OCI-LY1 (cell line): Measurements from ENCODE around the gene CPXM2.

Experiments used
- H2AFZ ChIP-seq: fragments of 200-600 bp; sonication (generic), shearing (Covaris generic); 2 replicates; pipeline ENCODE4 v1.6.0; 2014; ENCODE audit warnings: antibody characterized with exemption, mild to moderate bottlenecking, low read length
- H3F3A ChIP-seq: fragments of 200-600 bp; sonication (generic), shearing (Covaris generic); 2 replicates; pipeline ENCODE4 v1.6.0; 2014; ENCODE audit warnings: mild to moderate bottlenecking, antibody characterized with exemption, low read length, moderate library complexity; ENCODE audit not compliant: insufficient read depth
- H3K27ac ChIP-seq: fragments of 200-600 bp; sonication (generic); 2 replicates; pipeline ENCODE4 v1.5.1; 2014; ENCODE audit warnings: low read length, mixed run types, mild to moderate bottlenecking, low read depth; ENCODE audit not compliant: poor library complexity, severe bottlenecking
- H3K27me3 ChIP-seq: fragments of 200-600 bp; sonication (generic); 2 replicates; pipeline ENCODE4 v1.6.0; 2014; ENCODE audit warnings: antibody characterized with exemption, mild to moderate bottlenecking, low read length, moderate library complexity; ENCODE audit not compliant: insufficient read depth
- H3K36me3 ChIP-seq: fragments of 200-600 bp; sonication (generic); 2 replicates; pipeline ENCODE4 v1.6.1; 2014; ENCODE audit warnings: mild to moderate bottlenecking, antibody characterized with exemption, low read length, moderate library complexity, mixed read lengths; ENCODE audit not compliant: insufficient read depth
- H3K4me1 ChIP-seq: fragments of 200-600 bp; sonication (generic); 2 replicates; pipeline ENCODE4 v1.5.1; 2014; ENCODE audit warnings: mild to moderate bottlenecking, low read length, moderate library complexity; ENCODE audit not compliant: insufficient read depth, severe bottlenecking
- H3K4me2 ChIP-seq: fragments of 200-600 bp; sonication (generic), shearing (Covaris generic); 2 replicates; pipeline ENCODE4 v1.6.1; 2014; ENCODE audit warnings: low read length
- H3K4me3 ChIP-seq: fragments of 200-600 bp; sonication (generic); 2 replicates; pipeline ENCODE4 v1.5.1; 2014; ENCODE audit warnings: low read length, low read depth, mild to moderate bottlenecking, mixed read lengths; ENCODE audit not compliant: poor library complexity, severe bottlenecking
- H3K79me2 ChIP-seq: fragments of 200-600 bp; shearing (Covaris generic); 2 replicates; pipeline ENCODE4 v1.6.1; 2016; ENCODE audit warnings: mixed run types, low read length, mixed read lengths; ENCODE audit not compliant: insufficient read depth
- H3K9ac ChIP-seq: fragments of 200-600 bp; sonication (generic), shearing (Covaris generic); 2 replicates; pipeline ENCODE4 v1.6.1; 2014; ENCODE audit warnings: mild to moderate bottlenecking, low read length, mixed read lengths
- H3K9me2 ChIP-seq: fragments of 200-600 bp; sonication (generic), shearing (Covaris generic); 2 replicates; pipeline ENCODE4 v1.6.1; 2014; ENCODE audit warnings: low read depth, mild to moderate bottlenecking, low read length, mixed read lengths
- H3K9me3 ChIP-seq: fragments of 200-600 bp; shearing (Covaris generic); 2 replicates; pipeline ENCODE4 v1.6.1; 2014; ENCODE audit warnings: low read length, mixed read lengths
- H4K20me1 ChIP-seq: fragments of 200-600 bp; sonication (generic), shearing (Covaris generic); 2 replicates; pipeline ENCODE4 v1.6.0; 2016; ENCODE audit warnings: mild to moderate bottlenecking, low read length; ENCODE audit not compliant: insufficient read depth
- CTCF ChIP-seq: fragments of 200-600 bp; sonication (generic), shearing (Covaris generic); IDR thresholded peaks from 2 replicates; pipeline ENCODE4 v1.5.1; 2017; ENCODE audit warnings: mild to moderate bottlenecking, antibody characterized with exemption, low read length, moderate library complexity, mixed read lengths
- EZH2 ChIP-seq: fragments of 200-600 bp; sonication (generic), shearing (Covaris generic); IDR thresholded peaks from 2 replicates; pipeline ENCODE4 v1.8.0; 2017; ENCODE audit warnings: borderline replicate concordance, mixed run types, mild to moderate bottlenecking, antibody characterized with exemption, low read length, moderate library complexity, mixed read lengths

Gene CPXM2

GRCh38 chr10:123890756-123891143 lies 857 bp downstream of the CPXM2 start:
- no peaks in the 10 kb centered on the region for H3K36me3 ChIP-seq
- H3K27ac ChIP-seq: no peak overlapping the region
- no peak overlapping the region for H2AFZ ChIP-seq
- H4K20me1 ChIP-seq: no peaks in the 10 kb centered on the region
- H3K79me2 ChIP-seq: no peaks in the 10 kb centered on the region
- no peak overlapping the region for H3K4me2 ChIP-seq
- no peaks in the 10 kb centered on the region for H3K4me1 ChIP-seq
- H3K9ac ChIP-seq: no peak overlapping the region
- H3K4me3 ChIP-seq: no peak overlapping the region
- no peaks in the 10 kb centered on the region for H3K9me3 ChIP-seq
- no peak for TF ChIP-seq EZH2
- no peak for TF ChIP-seq CTCF
- no peaks in the 10 kb centered on the region for H3K27me3 ChIP-seq
- H3F3A ChIP-seq: no peaks in the 10 kb centered on the region
- H3K9me2 ChIP-seq: no peaks in the 10 kb centered on the region

GRCh38 chr10:123890226-123890625 lies 1.4 kb downstream of the CPXM2 start:
- no peaks in the 10 kb centered on the region for H3K9me2 ChIP-seq
- no peak overlapping the region for H2AFZ ChIP-seq
- no peak overlapping the region for H3K4me3 ChIP-seq
- no peaks in the 10 kb centered on the region for H3K79me2 ChIP-seq
- no peak overlapping the region for H3K27ac ChIP-seq
- no peaks in the 10 kb centered on the region for H3K36me3 ChIP-seq
- H3F3A ChIP-seq: no peaks in the 10 kb centered on the region
- H3K27me3 ChIP-seq: no peaks in the 10 kb centered on the region
- no peaks in the 10 kb centered on the region for H3K4me1 ChIP-seq
- H3K9ac ChIP-seq: no peak overlapping the region
- H4K20me1 ChIP-seq: no peaks in the 10 kb centered on the region
- TF ChIP-seq EZH2 (no peak), CTCF (no peak)
- no peaks in the 10 kb centered on the region for H3K9me3 ChIP-seq
- no peak overlapping the region for H3K4me2 ChIP-seq

GRCh38 chr10:123889821-123890220 lies 1.8 kb downstream of the CPXM2 start:
- no peak overlapping the region for H3K4me2 ChIP-seq
- no peaks in the 10 kb centered on the region for H4K20me1 ChIP-seq
- no peaks in the 10 kb centered on the region for H3K79me2 ChIP-seq
- no peaks in the 10 kb centered on the region for H3K9me3 ChIP-seq
- no peaks in the 10 kb centered on the region for H3K4me1 ChIP-seq
- H3K9me2 ChIP-seq: no peaks in the 10 kb centered on the region
- H2AFZ ChIP-seq: no peak overlapping the region
- no peaks in the 10 kb centered on the region for H3F3A ChIP-seq
- TF ChIP-seq EZH2 (no peak), CTCF (no peak)
- no peaks in the 10 kb centered on the region for H3K27me3 ChIP-seq
- H3K9ac ChIP-seq: no peak overlapping the region
- H3K36me3 ChIP-seq: no peaks in the 10 kb centered on the region
- no peak overlapping the region for H3K4me3 ChIP-seq
- H3K27ac ChIP-seq: no peak overlapping the region
